ENCODE data around the gene MTMR2.

The MTMR2 gene

DNA sequence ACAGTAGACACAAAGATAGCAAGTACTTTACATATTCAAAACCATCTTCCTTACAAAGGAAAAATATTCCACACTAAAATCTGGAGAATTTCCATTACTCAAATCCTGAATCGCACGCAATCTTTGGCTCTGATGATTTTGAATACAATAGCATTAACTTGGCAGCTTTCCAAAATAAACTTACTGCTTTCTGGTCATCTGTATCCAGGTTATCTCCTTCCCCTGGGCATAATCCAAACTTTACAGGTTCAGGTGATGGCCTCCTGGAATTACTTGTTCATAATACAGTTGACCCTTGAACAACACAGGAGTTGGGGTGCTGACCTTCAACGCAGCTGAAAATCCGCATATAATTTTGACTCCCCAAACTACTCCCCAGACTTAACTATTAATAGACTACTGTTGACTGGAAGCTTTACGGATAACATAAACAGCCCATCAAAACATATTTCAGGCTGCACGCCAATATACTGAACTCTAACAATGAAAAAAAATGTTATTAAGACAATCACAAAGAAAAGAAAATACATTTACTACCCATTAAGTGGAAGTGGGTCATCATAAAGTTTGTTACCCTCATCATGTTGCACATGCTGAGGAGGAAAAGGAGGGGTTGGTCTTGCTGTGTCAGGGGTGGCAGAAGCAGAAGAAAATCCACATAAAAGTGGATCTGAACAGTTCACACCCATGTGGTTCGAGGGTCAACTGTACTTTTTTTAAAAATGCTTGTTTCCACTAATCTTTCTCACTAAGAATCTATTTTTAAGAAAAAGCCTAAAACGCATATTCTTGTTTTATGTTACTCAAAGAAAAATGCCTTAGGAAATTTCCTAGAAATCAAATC lies 6.5 kb downstream of the MTMR2 start:
- no peak for DNase-seq

DNA sequence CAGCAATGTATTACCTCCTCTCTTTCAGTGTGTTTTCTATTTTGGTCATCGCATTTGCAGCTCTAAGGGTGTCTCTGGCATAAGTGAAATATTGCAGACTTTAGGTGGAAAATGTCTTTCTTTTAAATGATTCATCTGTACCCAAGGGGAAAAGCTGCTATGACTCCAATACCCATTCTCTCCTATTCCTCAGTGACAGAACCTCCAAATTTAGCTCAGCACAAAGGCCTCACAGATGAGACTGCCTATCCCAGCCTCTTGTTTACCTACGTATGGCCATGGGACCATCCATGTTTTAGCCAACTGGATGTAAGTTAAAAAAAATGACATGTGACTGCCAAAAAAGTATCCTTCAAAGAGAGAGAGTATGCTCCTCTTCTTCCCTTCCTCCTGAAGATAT lies 7.9 kb downstream of the MTMR2 start:
- DNase-seq, result no peak

DNA sequence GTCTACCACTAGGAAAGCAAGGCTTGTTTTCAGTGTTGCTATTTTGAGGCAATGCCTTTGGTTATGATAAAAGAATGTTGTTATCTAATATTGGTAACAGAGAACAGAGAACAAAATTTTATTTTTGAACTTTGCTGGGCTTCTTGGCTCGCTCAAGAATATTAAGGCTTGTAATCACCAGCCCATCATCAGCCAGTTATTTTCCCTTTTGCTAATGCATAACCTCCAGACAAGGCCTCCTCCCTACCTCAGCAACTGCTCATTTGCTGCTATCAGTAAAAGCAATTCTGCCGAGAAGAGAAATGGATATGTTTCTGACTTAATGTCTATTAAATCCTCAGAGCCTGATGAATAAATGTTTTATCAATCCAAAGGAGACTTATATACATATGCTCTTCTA lies 8.9 kb downstream of the MTMR2 start:
- DNase-seq, result no peak

DNA sequence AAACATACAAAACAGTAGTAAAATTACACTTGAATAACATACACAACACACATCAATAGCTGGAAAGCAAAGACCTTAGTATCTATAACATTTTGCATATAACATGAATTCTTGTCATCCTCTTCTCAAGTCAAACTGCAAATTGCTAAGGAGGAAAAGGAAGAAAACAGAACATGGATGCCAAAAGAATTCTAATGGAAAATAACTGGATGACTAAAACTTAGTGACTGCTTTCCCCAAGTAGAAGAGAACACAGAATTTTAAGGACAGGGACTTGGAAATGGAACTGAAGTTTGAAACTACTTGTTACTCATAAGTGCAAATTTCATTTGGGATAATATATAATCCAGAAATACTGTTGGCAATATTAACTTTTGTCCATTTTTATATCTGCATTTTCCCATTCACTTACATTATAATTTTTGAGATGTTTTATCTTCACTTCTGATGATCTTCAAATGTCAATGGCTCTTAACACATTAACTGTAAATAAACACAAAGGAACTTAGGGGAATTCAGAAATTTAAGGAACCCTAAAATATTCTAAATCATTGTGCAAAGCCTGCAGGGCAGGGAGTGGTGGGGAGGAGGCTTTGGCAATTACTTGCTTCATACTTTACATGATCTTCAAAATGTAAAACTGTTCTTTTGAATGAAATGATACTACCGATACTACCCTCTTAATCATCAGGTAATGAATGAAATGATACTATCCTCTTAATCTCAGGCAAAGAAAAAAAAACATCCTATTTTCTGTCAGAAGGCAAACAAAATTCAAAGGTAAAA lies 9.9 kb downstream of the MTMR2 start:
- DNase-seq, result no peak

DNA sequence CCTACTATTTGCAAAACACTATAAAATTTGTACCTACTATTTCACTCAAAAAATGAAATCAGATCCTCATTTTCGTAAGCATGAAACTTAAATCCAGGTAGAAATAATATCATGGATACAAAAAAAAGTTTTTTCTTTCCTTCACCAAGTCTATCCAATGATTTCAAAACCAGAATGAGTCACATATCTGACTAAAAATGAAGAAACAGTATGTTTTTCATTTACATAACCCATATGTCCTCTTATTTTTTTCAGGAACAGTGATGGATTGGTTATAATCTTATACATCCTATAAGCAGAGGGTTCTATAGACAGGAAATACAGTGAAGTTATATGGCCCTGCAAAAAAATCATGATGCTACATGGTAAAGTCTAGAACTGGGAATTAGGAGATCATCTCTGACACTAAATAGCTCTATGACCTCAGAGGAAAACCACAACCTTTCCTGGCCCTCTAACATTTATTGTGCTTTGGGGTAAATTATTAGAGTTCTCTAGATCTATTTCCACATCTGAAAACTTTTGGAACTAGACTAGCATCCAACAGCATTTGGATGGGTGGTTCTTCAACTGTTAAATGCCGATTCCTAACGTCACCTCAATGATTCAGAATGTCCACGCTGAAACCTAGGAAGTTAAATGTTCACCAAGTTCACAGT lies 10.9 kb downstream of the MTMR2 start:
- no peak for DNase-seq

DNA sequence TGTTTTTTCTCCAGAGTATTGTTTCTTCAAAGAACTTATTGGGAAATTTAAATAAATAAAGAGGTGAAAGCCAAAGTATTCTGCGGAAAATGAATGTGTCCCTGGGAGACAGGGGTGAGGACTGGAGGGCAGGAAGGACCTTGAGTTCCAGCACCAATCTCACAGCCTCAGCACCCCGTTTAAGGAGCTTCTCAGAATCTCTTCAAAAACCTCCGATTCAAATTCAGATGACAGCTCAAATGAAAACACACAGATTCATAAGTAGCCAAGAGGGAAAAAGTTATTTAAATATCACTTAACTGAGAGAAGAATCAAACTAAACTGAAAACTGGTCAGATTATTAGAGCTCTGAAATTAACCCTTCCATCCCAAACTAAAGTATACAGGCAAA lies 12.5 kb downstream of the MTMR2 start:
- no peak for DNase-seq

DNA sequence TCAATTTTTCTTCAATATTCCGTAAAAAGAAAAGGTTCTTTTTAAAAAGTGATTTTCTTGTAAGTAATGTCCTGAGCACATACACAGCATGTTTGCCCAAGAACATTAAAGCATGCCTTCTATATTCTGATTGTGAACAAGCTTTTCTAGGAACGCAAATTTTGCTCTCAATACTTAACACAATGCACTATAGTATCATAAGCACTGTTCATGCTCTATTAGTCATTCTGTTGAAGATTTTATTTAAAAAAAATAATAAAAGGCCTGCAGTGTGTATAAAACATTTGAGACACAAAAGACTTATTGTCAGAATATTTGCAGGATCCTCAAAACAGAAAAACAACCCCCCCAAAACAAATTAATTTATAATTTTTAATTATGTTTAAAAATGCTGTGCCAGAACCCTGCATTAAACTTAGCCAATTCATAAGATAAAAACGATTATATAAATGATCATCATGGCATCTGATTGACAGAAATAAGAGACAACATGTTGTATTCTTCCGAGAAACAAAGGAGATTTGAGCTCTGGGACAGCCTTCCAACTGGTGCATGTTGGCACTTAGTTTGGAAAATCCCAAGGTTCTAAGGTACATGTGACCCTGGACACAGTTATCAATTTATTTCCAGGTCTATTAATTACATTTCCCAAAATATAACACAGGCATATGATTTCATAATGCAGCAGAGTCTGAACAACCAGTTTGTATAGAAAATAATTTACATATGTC lies 13.1 kb downstream of the MTMR2 start:
- DNase-seq, result no peak

DNA sequence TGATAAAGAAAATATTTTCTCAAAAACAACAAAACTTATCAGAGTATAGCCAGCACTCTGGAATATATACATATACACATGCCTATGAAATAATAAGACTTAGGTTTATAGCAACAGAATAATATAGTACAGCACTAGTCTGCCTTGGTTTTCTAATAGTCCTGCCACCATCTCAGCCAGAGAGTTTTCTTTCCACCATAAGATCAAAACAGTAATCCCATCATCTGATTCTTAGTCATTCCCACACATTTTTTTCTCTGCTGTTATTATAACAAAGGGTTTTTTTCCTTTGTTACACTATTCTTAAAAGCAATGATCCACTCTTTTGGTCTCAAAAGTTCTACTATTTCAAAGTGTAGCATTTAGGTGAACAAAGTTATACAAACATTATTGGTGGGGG lies 15.1 kb downstream of the MTMR2 start:
- DNase-seq, result no peak

DNA sequence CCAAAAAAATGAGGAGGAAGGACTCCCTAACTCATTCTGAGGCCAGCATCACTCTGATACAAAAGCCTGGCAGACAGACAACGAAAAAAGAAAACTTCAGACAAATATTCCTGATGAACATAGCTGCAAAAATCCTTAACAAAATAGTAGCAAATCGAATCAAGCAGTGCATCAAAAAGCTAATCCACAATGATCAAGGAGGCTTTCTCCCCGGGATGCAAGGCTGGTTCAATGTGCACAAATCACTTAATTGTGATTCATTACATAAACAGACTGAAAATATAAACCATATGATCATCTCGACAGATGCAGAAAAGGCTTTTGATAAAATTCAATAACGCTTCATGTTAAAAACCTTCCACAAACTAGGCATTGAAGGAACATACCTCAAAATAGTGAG lies 16.4 kb downstream of the MTMR2 start:
- DNase-seq, result no peak

DNA sequence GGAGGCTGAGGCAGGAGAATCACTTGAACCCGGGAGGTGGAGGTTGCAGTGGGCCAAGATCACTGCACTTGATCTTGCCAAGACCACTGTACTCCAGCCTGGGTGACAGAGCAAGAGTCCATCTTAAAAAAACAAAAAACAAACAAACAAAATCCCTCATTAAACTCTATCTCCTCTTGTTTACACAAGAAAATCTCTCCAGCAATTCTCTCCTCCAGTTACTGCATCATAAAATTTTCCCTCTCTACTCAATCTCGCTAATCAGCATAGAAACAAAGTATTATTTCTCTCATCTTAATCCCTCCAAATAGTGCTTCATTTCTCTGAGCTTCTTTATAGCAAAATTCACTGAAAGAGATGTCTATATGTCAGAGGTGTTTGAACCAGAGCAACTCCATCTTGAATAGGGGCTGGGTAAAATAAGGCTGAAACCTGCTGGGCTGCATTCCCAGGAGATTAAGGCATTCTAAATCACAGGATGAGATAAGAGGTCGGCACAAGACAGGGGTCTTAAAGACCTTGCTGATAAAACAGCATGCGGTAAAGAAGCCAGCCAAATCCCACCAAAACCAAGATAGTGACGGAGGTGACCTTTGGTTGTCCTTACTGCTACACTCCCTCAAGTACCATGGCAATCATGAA lies 19.8 kb downstream of the MTMR2 start:
- no peak for DNase-seq

DNA sequence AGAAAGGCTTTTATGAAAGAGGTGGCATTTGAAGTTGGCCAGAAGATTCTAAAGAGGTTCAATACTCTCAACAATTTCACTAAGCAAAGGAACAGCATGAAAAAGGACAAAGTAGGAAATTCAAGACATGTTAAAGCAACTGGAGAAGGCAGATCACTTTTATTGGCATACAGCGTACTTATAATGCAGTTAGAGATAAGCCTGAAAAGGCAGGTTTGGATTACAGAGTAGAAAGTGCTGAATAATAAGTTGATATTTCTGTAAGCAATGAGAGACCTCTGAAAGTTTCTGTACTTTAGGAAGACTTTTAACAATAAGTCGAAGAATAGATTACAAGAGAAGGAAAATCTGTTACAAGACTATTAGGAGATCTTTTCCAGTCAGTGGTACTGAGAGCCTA lies 25.1 kb downstream of the MTMR2 start:
- DNase-seq, result no peak

DNA sequence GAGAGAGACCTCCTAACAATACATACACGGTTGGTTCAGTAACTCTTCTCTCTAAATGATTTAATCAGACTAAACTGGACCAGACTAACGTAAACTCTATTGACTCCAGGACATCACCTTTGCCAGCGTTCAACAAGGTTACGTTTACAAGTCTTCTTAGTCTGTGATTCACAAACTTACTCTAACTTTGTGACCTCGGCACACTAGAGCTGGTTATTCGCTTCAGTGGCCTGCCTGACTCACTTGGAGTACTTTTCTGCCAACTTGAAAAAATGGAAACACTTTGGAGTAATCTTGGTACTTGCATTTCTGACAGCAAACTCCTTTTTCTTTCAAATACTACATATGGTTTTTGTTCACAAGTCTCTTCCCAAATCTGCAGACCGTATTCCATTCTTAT lies 26.2 kb downstream of the MTMR2 start:
- DNase-seq, result no peak

DNA sequence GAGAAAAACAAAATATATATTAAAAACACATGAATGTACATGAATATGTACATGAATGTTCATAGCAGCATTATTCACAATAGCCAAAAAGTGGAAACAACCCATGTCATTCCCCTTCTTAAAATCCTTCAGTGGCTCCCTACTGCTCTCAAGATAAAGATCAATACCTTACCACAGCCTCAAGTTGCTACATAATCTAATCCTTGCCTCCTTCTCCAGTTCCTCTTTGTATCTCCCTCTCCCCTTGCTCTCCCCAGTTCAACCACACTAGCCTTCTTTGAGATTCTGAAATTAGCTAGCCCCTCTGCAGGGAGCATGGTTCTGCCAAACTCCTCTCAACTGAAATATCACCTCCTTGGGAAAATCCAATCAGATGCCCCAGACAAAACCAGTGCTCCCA lies 28.1 kb downstream of the MTMR2 start:
- DNase-seq, result peak in 1 of 2 donors; percentile 46

DNA sequence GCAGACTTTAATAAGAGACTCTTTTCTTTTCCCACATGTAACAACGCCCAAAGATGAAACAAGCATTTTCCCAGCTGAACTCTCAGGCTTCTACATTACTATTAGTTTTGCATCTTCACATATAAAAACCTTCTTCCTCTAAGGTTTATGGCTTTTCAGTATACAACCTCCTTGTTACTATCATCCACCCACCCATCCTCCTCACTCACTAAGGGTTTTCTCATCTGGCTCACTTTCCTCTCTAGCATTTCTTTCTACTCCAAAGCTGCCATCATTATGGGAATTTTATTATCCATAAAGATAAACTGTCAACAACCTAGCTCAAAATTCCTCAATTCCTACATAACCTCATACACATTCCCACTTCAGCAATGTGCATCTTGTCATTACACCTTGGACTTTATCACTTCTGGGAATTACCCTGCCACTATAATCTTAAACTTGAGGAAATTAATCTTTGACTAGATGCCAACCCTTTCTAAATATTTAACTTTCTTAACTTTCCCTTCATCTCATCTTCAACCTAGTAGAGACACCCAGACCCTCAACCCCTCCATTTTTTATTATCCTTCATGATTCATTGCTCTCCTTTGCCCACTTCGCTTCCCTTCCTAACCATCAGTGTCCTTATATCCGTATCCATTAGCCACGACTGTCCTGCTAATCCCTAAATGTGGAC lies 30.9 kb downstream of the MTMR2 start:
- no peak for DNase-seq

DNA sequence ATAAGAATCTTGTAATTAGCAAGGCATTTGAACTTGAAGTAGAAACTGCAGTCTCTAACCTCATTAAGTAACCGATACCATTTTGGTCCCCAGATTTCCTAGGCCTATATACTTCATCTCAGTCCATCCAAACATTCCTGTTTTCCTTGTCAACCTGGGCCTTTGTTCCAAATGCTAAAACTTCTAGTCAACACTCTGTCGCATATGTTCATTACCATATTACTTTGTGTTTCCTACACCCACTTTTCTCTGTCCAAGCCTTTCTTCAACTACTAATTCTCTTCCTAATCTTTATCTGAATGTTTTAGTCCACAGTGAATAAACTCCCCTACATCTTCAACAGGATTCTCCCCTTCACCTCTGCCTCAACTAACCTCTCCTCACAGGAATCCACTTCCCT lies 31.4 kb downstream of the MTMR2 start:
- no peak for DNase-seq

DNA sequence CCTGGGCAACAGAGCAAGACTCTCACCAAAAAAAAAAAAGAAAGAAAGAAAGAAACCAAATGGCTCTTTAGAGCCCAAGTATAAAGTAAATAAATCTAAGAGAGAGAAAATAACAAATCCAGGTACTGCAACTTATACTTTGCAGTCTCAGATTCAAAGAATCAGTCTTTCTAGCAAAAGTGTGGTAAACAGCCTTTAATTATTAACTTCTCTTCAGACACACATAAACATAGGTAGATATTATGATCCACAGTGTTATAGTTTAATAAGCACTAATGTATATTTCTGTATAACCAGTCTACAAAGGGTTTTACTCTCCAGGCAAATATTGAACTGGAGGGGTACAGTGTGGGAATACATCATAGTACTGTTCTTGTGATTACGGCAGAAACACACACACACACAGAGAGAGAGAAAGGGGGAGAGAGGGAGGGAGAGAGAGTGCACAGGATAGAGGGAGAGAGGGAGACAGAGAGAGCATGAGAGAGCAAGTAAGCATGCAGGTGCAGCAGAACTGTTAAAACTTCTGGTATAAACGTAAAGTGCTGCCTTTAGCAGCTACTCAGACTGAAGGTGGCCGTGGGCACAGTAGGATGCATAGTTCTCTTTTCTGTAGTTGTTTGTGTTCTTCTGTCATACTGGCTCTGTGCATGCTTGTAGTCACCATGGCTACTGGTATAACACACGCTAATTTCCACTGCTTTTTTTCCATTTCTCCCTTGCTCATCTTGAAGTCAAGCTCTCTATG lies 32.3 kb downstream of the MTMR2 start:
- DNase-seq, result no peak

DNA sequence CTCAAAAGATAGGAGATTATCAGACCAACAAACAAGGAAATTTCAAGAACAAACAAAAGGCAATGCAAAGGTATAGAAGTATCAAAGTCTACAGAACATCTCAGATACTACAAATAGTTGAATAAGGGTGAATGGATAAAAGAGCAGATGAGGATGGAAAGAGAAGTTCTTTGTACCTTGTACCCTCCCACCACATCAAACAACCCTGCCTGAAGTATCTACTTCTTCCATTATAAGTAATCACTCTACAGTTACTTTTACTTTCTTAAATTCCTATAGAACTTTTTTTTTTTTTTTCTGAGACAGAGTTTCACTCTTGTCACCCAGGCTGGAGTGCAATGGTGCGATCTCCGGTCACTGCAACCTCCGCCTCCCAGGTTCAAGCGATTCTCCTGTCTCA lies 35.1 kb downstream of the MTMR2 start:
- DNase-seq, result no peak

DNA sequence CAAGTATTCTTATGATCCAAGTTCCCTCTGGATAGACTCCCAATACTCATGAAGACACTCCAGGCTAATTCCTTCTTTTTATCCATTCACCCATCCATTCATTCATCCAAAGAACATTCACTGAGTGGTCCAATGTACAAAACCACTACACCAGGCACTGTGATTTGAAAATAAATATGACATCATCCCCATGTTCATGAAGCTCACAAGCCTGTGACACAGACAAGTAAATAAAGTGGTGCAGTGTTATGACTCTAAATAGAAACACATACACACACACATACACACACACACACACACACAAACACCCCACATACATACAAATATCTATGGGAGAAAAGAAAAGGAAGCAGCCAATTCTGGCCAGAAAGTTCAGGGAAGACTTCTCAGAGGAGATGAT lies 35.5 kb downstream of the MTMR2 start:
- DNase-seq, result no peak

DNA sequence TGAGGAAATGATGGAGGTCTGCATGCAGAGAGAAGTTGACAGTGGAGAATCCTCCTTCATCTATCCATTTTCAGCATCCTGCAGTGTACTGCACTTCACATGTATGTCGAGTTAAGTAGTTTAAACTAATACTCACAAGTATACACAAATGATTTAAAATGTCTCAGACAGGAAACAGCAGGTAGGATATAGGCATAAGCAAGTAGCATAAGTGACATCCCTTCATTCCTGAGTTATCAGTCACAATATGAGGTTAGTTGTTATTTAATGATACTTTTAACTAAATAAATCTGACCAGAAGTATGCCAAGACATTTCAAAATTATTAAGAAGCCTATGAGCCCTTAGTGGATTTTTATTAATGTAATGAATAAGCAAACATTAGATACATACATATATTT lies 37.4 kb downstream of the MTMR2 start:
- DNase-seq, result no peak

DNA sequence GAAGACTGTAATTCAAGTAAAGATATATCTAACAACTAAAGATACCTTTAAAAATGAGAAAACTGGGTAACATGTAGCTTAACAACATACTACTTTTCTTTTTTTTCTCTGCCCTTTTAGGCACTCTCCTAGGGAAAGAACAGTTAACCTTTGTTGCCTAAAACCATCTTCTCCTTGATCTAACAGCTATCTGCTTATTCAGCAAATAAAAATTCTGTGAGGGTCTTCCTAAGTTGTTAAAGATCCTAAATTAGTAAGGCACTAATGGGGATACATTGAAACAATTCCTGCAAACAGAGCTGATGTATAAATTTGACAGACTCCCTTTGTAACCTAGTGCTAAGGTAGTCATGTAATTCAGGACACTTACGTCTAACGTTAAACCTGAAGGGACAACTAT lies 39.1 kb downstream of the MTMR2 start:
- no peak for DNase-seq

DNA sequence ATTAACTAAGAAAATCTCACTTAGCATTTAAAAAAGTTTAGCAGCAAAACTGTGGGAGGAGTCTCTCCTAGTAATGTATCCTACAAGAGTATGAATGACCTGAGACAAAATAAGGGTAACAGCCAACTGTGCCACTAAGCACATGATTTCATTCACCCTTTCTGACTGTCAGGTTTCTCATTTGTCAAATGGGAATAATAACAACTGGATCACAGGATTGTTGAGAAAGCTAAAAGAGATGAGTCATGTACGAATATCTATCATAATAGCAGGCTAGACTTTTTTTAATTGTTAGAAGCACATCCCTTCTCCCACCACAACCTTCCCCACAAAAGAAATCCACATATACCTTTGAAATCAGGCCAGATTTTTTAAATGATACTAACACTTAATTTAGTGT lies 39.5 kb downstream of the MTMR2 start:
- no peak for DNase-seq

Data from bone marrow (tissue), 2 donors.